WTC11 (cell line): ENCODE data around the gene FAM135A. TPM values are rescaled to one million over a fixed set of nuclear protein-coding genes. Genes with fewer than 3 reads are reported as not detected.

Experiments used
- total RNA-seq: library from RNA; stranded (reverse); gene quantifications from 3 replicates; pipeline ENCODE4 v1.2.3, GENCODE V29; 2021

FAM135A gene
- total RNA-seq, 1 experiment from 2014 or later, result 32.9 TPM

Other genes with a start within 250 kb of the FAM135A start
- gene COL9A1, start 110.4 kb upstream of the FAM135A start, total RNA-seq, result 9.0 to 14.4 TPM (median 13.2 TPM) in 3 replicates
- gene SDHAF4, start 153.4 kb downstream of the FAM135A start, total RNA-seq, result 20.0 to 23.1 TPM (median 20.1 TPM) in 3 replicates